HG02884 (cell line): Measurements from ENCODE around the gene TM9SF4.

ENCODE experiments used
- ATAC-seq: cut with Tn5 transposase; IDR thresholded peaks from one replicate; pipeline ENCODE4 v1.9.1; 2021; ENCODE audit warnings: mild to moderate bottlenecking, moderate library complexity; ENCODE audit not compliant: unreplicated experiment

The TM9SF4 gene, protein sequence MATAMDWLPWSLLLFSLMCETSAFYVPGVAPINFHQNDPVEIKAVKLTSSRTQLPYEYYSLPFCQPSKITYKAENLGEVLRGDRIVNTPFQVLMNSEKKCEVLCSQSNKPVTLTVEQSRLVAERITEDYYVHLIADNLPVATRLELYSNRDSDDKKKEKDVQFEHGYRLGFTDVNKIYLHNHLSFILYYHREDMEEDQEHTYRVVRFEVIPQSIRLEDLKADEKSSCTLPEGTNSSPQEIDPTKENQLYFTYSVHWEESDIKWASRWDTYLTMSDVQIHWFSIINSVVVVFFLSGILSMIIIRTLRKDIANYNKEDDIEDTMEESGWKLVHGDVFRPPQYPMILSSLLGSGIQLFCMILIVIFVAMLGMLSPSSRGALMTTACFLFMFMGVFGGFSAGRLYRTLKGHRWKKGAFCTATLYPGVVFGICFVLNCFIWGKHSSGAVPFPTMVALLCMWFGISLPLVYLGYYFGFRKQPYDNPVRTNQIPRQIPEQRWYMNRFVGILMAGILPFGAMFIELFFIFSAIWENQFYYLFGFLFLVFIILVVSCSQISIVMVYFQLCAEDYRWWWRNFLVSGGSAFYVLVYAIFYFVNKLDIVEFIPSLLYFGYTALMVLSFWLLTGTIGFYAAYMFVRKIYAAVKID

DNA sequence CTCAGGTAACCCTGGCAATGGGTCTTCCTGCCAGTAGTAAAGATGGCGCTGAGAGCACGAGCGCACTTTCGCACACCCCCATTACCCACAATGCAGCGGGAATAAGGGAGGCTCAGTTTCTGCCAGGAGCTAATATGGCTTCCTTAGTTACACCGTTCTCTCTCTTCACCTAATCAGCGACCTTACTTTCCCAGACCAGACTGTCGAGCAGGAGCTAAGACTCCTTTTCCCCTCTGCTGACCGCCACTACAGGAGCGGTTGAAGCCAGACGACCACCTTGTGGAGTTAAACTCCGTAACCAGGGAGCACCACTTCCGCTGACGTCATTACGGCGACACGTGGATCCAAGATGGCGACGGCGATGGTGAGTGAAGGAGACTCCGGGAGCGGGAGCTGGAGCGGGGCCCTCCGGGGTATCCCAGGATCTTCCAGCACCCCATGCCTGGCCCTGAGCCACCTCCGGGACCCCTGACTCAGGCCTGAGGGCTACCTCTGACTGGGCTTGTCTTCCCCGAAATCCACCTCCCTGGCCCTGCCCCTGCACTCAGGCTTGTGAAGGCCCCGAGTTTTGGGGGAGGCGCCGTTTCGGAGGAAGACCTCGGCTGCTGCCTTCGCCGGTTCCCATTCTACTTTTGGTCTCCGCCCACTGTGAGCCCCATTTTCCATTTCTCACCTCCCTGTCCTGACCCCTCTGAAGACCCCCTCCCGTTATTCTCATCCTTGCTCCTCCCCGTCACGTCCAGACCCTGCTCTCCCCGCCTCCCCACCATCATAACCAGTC, at the start of gene TM9SF4:
Gene TM9SF4 (plus strand): TSS at position 323 of the 781 bp plus-strand sequence. CDS start 27 bp downstream, at position 350.
- peak; percentile 71 for ATAC-seq

DNA sequence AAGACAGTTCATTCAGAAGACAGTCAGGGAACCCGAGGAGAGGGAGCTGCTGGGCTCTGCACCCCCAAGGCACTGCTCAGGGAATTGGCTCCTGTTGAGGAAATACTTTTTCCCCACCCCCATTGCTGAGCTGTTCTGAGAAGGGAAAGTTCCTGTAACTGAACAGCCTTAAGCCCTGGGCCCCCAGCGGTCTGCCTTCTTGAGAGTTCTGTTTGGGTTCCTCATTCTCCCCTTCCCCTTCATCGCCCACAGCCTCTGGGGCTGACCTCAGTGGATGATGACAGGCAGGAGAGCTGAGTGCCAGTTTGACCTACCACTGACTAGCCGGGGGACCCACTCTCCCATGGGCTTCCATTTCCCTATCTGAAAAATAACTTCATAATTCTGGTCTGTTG, 46.7 kb upstream of the TM9SF4 start:
- peak; percentile 61 for ATAC-seq

DNA sequence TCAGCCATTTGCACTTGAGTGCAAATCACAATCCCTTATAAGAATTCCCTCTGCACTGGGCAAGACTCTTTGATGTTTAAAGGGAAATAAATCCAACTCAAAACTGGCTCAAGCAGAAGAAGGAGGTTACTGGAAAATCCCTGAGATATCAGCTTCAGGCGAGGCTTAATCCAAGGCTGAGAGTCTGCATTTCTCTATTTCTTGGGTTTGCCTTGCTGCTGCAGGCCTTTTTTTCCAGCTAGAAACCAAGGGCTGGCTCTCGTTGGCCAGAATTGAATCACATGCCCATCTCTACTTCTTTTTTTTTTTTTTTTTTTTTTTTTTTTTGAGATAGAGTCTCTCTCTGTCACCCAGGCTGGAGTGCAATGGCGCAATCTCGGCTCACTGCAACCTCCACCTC, 45.8 kb upstream of the TM9SF4 start:
- ATAC-seq, result no peak

DNA sequence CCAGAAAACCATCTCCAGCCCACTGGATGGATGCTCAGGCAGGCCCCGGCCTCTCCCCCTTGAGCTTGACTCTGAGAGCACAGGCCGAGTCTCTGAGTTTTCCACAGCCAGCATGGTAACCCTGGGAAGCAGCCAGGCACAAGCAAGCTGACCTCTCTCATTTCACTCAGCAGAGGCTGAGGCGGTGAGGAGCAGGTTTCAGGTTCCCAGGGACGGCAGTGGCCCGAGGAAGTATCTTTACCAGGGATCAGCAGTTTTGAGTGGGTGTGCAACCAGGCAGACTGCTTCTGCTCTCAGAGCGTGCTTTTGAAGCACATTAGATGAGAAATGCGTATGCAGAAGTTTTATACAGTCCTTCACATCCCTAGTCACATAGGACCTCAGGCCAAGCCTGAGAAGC, 44.8 kb upstream of the TM9SF4 start:
- ATAC-seq, result no peak

DNA sequence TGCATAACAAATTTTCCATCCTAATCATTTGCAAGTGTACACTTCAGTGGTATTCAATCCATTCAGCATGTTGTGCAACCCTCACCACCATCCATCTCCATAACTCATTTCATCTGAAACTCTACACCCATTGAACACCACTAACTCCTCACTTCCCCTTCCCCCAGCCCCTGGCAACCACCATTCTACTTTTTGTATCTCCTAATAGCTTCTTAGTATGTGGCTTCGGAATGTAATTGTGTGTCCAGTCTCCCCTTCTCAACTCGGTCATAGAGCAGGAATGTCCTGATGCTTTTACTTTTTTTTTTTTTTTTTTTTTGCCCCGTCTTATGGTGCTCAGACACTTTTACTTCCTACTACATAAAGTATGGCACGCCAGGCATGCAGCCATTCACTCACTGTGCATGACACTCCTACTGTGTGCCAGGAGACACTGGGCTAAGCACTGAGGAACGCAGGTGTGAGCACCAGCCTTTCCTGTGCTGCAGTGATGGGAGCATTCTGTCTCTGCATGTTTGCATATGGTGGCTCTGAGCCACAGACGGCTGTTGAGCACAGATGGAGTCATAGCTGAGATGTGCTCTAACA, 42.2 kb upstream of the TM9SF4 start:
- no peak for ATAC-seq

DNA sequence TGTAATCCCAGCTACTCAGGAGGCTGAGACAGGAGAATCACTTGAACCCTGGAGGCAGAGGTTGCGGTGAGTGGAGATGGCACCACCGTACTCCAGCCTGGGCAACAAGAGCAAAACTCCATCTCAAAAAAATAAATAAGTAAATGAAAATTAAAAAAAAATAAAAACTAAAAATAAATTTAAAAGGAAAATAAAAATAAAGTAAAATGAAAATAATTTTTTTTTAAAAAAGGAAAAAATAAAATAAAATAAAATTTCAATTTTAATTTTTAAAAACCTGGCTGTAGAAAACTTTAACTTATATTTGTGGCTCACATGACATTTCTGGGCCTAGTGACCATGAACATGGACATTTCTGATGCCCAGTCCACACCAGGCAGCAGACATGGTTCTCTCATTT, 41.3 kb upstream of the TM9SF4 start:
- ATAC-seq, result no peak

DNA sequence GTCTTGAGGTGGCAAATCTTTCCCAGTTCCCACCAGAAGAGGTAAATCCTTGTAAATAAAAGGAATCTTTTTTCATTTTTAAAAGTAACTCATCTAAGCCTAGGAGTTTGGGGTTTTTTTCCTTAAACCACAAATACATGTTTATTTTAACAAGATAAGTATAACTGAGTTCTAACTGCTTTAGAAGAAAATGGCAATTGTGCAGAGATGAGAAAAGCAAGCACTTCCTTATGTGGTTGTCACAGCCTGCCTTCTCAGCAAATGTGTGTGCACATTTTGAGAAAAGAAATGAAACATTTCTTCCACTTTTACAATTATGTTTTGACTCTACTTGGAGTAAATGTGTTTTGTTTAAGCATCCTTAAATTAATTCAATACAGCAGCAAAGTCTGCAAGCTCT, 39.8 kb upstream of the TM9SF4 start:
- no peak for ATAC-seq

DNA sequence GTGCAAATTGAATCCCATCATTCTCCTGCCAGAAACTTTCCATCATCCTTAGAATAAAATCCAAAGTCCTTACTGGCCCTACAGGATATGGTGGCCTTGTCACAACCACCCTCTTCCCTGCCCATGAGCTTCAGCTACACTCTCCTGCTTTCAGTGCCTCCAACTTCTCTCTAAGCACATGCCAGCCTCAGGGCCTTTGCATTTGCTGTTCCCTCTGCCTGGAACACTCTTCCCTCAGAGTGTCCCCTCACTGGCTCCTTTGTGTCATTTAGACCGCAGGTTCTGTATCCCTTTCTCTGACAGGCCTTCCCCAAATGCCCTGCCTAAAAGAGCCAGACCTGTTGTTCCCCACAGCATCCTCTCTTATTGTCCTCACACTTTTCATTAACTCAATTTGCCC, 39.2 kb upstream of the TM9SF4 start:
- no peak for ATAC-seq

DNA sequence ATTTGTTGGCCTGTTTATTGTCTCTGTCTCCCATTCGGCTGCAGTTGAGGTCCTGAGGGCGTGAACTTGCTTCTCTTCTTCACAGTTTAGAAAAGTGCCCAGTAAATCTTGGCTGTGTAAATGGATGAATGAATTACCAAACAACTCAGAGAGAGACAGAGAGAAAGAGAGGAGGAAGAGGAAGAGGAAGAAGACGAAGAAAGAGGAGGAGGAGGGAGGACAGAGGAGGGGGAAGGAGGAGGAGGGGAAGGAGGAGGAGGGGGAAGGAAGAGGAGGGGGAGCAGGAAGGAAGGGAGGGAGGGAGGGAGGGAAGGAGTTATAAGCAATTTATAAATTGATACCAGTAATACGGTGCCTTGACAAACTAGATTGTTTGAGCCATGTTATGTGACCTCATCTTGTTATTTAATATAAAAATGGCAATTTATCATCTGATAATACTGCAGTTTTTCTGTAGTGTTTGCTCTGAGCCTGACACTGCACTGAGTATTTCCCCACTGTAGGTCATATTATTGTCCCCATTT, 38.8 kb upstream of the TM9SF4 start:
- ATAC-seq, result no peak

DNA sequence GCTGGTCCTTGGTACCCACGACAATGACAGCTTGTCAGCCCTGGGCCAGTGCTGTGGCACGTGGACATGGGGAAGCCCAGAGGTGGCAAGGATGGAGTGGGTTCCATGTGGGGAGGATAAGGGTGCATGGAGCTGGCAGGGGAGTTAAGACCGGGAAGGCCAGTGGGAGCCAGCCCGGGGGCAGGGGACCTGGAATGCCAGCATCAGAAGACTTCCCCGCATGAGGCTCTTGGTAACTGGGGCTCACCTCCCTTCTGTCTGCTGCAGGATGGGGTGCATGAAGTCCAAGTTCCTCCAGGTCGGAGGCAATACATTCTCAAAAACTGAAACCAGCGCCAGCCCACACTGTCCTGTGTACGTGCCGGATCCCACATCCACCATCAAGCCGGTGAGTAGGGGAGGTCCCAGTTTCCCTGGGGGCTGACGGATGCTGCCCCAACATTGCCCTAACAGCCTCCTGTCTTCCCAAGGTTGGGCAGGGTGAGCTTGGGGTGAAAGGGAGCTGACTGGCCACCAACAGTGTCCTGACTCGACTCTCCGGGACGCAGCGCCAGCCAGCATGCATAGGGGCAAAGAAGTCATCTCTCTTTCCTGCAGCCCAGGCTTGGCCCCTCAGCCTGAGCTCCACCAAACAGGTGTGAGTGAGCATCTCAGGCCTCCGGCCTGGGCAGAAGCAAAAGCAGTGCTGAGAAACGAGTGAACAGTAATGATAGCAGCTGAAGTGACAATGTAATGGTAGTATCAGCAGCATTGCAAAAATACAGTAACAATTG, 37.9 kb upstream of the TM9SF4 start:
- ATAC-seq, result no peak

DNA sequence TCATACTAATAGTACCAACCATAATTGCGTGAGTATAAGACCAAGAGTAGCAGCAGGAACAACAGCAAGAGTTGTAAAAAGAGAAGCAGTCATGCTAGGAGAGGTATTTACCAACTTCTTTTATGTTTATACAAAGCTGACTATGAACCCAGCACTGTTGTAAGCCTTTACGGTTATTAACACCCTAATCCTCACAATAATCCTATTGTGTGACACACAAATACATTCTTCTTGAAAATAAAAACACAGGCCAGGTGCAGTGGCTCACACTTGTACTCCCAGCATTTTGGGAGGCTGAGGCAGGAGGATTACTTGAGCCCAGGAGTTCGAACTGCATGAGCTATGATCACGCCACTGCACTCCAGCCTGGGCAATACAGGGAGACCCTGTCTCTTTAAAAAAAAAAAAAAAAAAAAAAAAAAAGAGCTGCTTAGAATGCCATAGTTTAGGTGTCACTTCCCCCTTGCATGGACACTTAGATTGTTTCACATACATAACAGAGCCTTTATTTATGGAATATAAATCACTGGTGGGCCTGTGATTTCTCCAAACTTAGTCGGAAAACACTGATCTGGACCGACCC, 37.3 kb upstream of the TM9SF4 start:
- ATAC-seq, result no peak

DNA sequence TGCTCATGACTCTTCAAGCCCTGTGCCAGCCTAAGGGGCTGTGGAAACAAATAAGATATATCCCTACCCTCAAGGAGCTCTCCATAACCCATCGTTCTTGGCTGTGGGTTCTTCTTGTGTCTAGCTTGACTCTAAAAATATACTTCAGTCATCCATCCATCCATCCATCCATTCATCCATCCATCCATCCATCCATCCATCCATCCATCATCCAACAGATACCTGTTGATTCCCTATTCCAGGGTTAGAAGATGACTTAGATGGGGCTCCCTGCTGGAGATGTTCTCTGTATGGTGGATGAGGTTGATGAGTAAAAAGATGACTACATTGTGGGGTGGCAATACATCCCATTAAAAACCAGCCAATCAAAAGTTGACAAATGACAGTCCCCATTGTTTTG, 34.0 kb upstream of the TM9SF4 start:
- no peak for ATAC-seq

DNA sequence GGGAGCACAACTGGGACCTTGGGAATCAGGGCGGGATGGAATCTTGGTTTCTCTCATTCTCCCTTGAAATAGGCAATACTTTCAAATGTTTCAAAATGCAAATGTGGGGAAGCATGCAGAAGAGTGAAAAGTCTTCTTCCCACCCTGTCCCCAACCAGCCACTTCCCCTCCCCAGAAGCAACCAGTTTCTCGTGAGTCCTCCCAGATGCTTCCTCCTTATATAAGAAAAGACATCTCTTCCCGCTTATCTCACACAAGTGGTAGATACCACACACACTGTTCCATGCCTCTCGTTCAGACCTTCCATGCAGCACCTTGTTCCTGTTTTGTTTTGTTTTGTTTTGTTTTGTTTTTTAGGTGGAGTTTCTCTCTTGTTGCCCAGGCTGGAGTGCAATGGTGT, 32.3 kb upstream of the TM9SF4 start:
- no peak for ATAC-seq

DNA sequence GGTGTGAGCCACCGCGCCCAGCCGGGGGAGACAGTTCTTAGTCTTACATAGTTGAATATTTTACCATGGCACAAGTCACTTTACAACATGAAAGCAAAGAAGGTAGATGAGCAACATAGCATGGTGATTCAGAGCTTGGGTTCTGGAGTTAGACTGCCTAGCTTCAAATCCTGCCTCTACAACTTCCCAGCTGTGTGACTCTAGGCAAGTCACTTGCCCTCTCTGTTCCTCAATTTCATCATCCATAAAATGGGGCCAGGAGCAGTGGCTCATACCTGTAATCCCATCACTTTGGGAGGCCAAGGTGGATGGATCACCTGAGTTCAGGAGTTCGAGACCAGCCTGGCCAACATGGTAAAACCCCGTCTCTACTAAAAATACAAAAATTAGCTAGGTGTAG, 31.2 kb upstream of the TM9SF4 start:
- no peak for ATAC-seq

DNA sequence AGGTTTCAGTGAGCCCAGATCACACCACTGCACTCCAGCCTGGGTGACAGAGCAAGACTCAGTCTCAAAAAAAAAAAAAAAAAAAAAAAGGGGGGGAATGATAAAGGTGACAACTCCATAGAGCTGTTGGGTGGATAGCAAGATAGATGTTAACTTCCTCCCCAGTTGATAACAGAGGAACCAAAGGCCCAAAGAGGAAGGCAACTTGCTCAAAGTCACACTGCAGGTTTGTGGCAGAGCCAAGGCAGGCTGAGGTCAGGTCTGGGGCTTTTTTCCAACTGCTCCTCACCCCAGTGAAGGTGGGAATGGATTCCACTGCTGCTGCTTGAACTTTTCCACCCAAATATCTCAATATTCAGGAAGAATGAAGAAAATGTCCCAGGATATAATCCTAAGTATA, 30.7 kb upstream of the TM9SF4 start:
- ATAC-seq, result no peak

DNA sequence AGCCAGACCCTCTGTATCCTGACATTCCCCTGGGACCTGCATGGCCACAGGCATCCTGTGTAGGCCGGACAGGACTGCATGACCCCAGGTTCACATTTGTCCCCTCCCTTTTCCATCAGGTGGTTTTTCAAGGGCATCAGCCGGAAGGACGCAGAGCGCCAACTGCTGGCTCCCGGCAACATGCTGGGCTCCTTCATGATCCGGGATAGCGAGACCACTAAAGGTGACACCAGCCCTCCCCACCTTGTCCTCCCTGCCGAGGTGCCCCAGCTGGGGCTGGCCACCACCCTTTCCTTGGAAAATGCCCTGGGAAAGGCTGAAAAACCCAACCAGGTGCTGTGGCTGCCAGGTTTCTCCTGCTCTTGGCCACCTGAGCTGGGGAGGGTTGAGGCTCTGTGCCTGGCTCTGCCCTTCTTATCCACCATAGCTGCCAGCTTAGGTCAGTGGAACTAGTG, 29.8 kb upstream of the TM9SF4 start:
- no peak for ATAC-seq

DNA sequence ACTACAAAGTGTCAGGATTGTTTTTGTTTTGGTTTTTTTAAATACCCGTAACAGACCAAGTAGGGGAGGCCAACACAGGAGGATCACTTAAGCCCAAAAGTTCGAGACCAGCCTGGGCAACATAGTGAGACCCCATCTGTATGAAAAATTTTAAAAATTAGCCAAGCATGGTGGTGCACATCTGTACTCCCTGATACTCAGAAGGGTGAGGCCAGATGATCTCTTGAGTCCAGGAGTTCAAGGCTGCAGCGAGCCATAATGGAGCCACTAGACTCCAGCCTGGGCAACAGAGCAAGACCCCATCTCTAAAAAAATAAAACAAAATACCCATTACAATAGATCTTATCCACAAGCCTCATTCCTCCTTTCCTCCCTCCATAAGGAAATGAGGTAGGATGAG, 28.7 kb upstream of the TM9SF4 start:
- no peak for ATAC-seq

DNA sequence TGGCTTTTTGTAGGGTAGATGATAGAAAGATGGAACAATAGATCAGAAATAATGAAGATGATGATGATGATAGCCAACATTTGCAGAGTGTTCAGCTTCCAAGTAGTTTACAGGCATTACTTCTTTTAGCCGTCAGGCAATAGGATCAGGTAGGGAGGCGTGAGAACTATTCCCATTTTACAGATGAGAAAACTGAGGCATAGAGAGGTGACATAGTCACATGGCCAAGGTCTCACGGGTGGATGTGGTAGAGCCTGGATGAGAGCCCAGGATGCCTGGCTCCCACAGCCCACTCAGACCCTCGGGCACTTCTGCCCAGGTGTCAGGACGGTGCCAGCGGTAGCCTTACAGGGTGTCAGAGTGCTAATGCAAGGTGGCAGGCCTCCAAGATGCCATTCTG, 26.0 kb upstream of the TM9SF4 start:
- ATAC-seq, result no peak

DNA sequence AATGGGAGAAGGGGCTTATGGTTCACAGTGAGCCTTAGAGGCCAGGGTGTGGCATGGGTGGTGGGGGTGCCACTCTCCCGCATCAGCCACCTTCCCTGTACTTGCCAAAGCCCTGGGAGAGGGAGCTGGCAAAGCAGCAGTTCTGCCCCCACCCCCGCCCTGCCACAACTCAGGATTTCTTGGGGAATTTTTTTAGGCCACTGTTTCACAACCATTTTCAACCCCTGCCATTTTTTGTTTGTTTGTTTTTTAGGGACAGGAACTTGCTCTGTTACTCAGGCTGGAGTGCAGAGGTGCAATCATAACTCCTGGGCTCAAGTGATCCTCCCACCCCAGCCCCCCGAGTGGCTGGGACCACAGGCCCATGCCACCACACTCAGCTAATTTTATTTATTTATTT, 22.4 kb upstream of the TM9SF4 start:
- ATAC-seq, result no peak

DNA sequence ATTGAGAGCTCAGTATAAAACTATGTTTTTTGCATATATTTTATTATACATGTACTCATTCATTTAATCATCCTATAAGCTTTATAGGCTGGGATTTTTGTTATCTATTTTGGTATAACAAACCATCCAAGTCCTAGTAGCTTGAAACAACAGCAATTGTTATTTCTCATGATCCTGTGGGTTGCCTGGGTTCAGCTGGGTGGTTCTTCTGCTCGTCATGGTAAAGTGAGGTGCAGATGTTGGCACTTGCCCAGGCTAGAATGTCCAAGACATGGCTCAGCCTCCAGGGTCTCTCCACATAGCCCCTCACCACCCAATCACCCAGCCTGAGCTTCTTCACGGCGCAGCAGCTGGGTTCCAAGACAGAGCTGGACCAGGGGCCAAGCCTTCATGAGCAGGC, 20.8 kb upstream of the TM9SF4 start:
- ATAC-seq, result no peak
